Stimulated activated CD8-positive, alpha-beta memory T cell treated with anti-CD3 and anti-CD28 coated beads, Interleukin-4, amount 100 ng/mL, for 4 hours (primary cell): Measurements from ENCODE around the gene CHMP4B.
"Not testable (repeated sequence)": the region's sequence is repeated elsewhere in the genome, so short reads cannot be mapped to it uniquely, and the experiment has no call there.

Source experiments
- DNase-seq, 2 donors: peaks; one replicate each; pipeline ENCODE4 v3.0.0-alpha.2; 2020; ENCODE audit warnings: low read depth in 2 of 2, low spot score in 1 of 2

CHMP4B gene

GRCh38 chr20:33789109-33789857, 21.9 kb upstream of the CHMP4B start:
- no peak for DNase-seq

- no peak for DNase-seq
Observed at GRCh38 chr20:33789858-33790182, 21.3 kb upstream of the CHMP4B start.

- no peak for DNase-seq
Observed at GRCh38 chr20:33790566-33790965, 20.6 kb upstream of the CHMP4B start.

GRCh38 chr20:33791021-33791420, 20.1 kb upstream of the CHMP4B start:
- no peak for DNase-seq

GRCh38 chr20:33791540-33791939, 19.6 kb upstream of the CHMP4B start:
- DNase-seq, result no peak

GRCh38 chr20:33791959-33792597, 19.1 kb upstream of the CHMP4B start:
- DNase-seq, result peak in 1 of 2 donors; percentile 17

- not testable (repeated sequence) for DNase-seq
Observed at GRCh38 chr20:33792598-33792989, 18.6 kb upstream of the CHMP4B start.

GRCh38 chr20:33793011-33793931, 17.9 kb upstream of the CHMP4B start:
- DNase-seq, result no peak

GRCh38 chr20:33796263-33796906, 14.8 kb upstream of the CHMP4B start:
- DNase-seq, result no peak

- DNase-seq, result no peak
Observed at GRCh38 chr20:33796907-33797544, 14.1 kb upstream of the CHMP4B start.

GRCh38 chr20:33798444-33798843, 12.7 kb upstream of the CHMP4B start:
- DNase-seq, result no peak

GRCh38 chr20:33803921-33804337, 7.2 kb upstream of the CHMP4B start:
- DNase-seq, result no peak

- no peak for DNase-seq
Observed at GRCh38 chr20:33808388-33808787, 2.8 kb upstream of the CHMP4B start.

GRCh38 chr20:33810259-33810658, 889 bp upstream of the CHMP4B start:
- no peak for DNase-seq

GRCh38 chr20:33811776-33812151, 616 bp downstream of the CHMP4B start:
- DNase-seq, result peak in 1 of 2 donors; percentile 3

- DNase-seq, result no peak
Observed at GRCh38 chr20:33812152-33812849, 1.2 kb downstream of the CHMP4B start.

GRCh38 chr20:33812908-33813462, 1.8 kb downstream of the CHMP4B start:
- no peak for DNase-seq

GRCh38 chr20:33814238-33814712, 3.1 kb downstream of the CHMP4B start:
- DNase-seq, result no peak

GRCh38 chr20:33815671-33816070, 4.5 kb downstream of the CHMP4B start:
- no peak for DNase-seq

GRCh38 chr20:33816191-33816590, 5.0 kb downstream of the CHMP4B start:
- no peak for DNase-seq
